Peyer's patch (tissue), 4 donors: ENCODE results near the gene CRYL1.

ENCODE experiments used
- CTCF ChIP-seq, 6 experiments: fragments of 450-650 bp in 4 of 6; fragments of 200-600 bp in 2 of 6; sonication (generic) in 1 of 6; IDR thresholded peaks; one replicate each; pipeline ENCODE4 v1.5.1; 2017 to 2019; ENCODE audit warnings: antibody characterized with exemption in 6 of 6, mild to moderate bottlenecking in 3 of 6, moderate library complexity in 1 of 6
- POLR2A ChIP-seq, 2 donors: fragments of 450-650 bp; IDR thresholded peaks; one replicate each; pipeline ENCODE4 v1.5.1; 2017; ENCODE audit warnings: antibody characterized with exemption in 2 of 2, mild to moderate bottlenecking in 2 of 2, moderate library complexity in 2 of 2

GRCh38 chr13:20359335-20359734 lies 166.3 kb downstream of the CRYL1 start:
- no peak for TF ChIP-seq CTCF (IDR thresholded peaks at IDR 0.05)
- TF ChIP-seq POLR2A (IDR thresholded peaks at IDR 0.05): no peak
